CD4-positive, alpha-beta T cell treated with Interferon gamma for 1 hour (primary cell): ENCODE measurements around the gene ANXA6.

ENCODE experiments used
- DNase-seq: peaks from one replicate; pipeline ENCODE4 v3.0.0-alpha.2; 2020

The ANXA6 gene

DNA sequence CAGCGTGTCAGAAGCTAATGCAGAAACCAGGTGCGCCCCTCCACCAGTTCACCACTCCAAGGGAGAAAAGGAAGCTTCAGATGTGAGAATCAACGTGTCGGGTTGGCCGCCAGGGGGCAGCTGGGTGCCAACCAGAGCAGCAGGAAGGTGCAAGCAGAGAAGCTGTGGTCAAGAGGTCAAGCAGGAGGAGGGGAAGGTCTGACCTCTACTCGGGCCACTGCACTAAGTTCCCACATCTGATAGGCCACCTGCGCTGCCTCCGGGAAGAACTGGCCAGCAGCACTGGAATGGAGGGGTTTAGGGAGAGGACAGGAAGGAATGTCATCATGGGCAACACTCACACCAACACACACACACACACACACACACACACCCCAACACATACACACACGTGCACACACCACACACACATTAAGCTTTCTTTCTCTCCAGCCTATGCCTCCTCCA is 31.4 kb downstream of the ANXA6 start:
- peak; percentile 69 for DNase-seq

DNA sequence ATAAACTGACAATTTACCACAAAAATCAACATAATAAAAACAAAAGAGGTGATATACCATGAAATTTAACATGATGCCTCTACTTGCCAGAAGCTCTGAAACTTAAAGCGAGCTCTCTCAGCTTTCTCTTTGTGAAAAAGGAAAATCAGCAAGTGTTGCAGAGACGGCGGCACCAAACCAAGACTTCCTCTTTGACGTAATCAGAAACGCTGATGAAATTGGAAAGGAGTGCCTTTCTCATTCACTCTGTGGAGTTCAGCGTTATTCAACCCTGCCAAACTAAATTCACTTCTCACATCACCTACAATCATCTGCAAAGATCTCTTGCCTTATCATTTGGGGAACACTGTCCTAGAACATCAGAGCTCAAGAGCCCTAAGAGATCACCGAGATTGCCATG is 32.2 kb downstream of the ANXA6 start:
- peak; percentile 33 for DNase-seq

DNA sequence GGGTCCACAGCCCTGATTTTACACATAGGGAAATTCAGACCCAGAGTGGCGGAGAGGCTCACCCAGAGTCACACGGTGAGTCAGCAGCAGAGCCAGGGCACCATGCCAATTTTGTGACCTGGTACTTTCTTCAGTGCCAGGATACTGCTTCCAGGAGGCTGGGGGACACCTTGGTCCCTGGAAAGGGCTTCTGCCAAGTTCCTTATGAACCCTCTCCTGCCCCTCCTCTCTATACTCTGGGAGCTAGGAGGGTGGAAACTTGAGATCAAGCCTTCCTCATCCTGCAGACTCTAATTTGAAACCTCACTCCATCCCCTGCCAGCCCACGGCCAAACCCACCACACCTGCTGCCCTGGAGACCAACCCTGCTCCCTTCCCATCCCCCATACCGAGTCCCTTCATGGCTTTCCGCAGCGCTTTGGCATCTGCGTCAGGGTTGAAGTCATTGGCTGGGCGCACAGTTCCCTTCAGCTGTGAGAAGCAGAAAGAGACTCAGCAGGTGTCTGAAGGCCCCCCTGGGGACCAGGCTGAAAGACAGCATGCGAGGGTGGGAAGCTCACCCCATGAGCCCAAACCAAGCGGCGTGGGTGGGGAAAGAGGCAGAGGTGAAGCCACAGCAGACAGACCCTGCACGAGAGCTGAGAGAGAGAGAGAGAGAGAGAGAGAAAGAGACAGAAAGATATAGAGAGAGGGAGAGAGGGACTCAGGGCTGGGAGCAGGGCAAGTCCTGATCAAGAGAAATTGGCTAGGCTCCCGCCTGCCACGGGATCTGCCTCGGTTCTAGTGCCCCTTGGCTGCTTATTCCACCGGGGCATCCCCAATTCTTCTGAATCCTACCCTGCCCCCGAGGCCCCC is 33.5 kb downstream of the ANXA6 start:
- DNase-seq: peak; percentile 85

DNA sequence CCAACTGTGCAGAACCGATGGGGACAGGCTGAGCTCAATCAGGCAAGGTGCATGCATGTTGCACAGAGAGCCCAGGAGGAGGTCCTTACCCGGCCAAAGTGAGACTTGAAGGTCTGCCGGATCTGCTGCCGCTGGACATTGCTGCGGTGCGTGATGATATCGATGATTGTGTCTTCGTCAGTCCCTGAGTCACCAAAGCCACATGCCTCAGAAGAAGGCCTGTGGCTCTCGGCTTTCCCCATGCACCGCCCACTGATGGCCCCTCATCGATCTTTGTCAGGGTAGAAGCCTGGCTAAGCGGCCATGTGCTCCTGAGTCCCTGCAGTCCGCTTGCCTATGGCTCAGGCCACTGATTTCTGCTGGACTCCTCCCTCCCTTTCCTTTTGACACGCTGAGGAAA is 34.8 kb downstream of the ANXA6 start:
- DNase-seq: no peak

DNA sequence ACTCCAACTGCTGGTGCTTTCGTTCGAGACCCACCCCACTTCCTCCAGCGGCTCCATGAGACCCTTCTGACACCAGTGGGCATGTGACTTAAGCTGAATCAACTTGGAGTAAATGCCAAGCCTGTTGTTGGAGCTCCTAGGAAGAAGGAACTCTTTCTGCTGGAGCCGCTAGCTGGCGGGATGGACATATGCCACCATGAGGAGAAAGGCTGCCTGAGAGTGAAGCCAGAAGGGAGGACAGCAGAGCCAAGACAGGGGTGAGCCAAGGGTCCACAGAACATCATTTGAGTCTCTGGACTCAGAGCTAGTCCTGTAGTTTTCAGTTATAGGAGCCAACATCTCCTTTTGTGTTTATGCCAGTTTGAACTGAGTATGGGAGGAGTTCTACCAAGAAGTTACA is 35.9 kb downstream of the ANXA6 start:
- no peak for DNase-seq

DNA sequence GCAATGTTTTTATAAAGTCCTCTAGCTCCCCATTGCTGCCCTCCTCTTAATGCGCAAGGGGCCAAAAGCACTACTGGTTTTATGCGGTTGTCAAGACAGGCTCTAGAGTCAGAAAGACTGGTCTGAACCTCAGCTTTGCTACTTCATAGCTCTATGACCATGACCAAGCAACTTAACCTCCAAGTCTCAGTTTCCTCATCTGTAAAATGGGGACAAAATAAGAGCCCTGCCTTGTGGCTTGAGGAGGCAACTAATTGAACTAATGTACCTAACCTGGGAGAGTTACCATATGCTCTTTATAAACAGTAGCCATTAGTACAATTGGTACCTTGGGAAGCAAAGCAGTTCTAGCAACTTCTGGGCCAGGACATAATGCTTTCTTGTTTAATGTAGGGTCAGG is 36.5 kb downstream of the ANXA6 start:
- no peak for DNase-seq

DNA sequence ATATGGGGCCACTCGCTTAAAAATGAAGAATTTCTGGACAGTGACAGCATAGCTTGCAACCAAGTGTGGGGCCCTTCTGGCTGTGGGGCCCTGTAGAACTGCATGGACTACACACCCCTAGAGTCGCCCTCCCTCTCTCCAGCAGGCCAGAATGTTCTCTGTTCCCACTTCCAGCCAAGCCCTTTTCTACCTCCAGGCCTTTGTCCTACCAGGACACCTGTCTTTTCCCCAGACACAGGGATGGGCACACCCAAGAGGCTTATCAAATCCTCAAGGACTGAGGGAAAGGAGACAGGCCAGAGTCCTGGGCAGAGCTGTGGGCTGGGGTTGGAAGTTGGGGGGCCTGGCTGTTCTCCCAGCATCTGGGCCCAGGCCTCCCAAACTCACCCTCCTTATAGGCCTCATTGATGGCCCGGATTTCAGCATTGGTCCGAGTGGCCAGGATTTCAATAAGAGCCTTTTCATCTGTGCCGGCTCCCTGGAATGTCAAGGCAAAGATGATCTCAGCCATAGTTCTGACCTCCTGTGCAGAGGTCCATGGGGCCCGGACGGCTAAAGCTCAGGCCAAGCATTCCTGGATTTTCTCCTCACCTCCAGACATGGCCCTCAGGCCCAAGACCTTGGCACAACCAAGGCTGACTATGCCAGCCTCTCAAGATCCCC is 38.5 kb downstream of the ANXA6 start:
- DNase-seq: no peak

DNA sequence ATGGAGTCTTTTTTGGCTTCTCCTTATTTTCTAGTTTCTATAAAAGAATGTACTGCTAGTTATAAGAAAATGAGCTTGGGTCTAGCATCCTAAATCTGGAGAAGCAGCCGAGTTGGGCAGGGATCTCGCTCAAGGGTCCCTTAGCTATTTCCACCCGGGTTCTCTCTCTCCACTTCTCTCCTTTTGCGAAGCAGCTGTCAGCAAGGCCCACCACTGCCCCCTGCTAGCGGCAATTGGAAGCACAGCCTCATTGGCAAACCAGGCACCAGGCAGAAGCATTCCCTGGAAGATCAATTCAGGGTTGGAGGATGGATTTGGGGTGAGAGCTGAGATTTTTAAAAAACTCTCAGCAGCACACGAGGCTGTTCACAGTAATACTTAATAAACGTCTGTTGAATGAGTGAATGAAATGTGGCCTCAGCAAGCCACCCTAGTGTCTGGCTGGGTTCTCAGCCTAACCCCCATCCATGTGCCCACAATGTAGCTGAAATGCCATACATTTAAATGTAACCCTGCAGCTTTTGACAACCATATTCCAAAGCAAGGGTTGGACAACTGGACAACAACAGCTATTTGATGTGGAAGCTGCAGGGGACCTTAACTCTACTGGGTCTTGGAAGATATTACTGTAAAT is 42.2 kb downstream of the ANXA6 start:
- DNase-seq: peak; percentile 62

DNA sequence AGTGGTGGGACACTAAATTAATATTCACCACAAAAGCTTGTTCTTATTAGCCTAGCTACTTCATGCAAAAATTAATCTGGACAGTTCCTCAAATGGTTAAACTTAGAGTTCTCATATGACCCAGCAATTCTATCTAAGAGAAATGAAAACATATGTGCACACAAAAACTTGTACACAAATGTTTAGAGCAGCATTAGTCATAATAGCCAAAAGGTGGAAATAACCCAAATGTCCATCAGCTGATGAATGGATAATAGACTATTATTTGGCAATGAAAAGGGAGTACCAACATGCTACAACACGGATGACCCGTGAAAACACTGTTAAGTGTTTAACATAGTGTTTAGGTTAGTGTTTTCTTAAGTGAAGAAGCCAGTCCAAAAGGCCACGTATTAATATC is 43.9 kb downstream of the ANXA6 start:
- no peak for DNase-seq

DNA sequence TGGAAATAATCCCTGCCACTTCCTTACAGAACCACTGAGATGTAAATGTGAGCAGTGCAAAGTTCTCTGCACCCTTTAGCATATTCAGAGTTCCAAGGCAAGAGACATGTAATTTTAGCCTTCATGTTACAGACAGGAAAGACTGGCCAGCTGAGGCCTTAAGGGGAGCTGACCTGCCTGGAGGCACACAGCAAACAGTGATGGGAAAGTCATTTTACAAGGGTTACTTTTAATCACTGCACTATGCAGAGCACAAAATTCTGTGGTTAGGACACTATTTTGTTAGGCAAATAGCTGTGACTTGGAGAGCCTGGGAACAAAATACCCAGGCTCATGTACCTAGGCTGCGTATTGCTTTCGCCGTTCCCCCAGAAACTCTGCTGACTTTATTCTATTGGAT is 46.6 kb downstream of the ANXA6 start:
- DNase-seq: no peak

DNA sequence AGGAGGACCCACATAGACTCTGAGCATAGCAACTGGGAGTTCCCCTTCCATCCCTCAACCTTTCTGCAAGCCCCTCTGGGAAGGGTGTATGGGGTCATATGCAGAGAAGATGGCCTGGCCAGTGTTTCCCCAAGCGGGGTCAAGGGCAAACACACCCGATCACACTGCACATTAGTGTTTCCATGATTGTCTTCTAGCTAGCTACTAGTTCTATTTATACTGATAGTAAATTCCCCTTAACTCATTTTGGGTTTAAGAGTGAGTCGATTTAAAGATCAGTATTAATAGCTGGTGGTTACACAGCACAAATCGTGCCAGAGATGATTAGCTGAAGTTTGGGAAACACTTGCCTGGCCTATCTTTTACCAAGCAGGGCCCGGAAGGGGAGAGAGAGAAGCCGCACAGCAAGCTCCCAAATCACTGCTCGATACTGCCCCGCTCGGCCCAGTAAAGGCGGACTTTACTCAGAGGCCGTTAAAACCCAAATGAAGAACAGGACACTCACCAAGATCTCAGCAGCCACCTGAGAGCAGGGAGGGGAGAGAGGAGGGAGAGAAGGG is 47.4 kb downstream of the ANXA6 start:
- DNase-seq: no peak

DNA sequence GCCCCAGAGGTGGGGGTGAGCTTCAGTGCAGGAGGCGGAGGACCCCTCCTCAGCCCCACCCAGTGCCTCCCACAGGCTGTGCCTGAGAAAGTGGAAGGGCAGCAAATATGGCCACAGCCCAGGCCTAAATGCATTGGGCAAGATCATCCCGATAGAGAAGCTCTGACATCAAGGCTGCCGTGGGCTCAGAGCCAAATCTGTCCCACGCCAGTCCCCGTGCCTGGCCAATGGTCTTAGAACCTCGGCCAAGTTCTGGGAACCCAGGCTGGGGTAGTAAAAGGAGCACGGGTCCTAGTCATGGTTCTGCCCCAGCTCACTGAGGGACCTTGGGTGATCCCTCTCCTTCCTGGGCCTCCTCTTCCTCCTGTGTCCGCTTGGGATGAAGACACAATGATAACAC is 49.0 kb downstream of the ANXA6 start:
- DNase-seq: no peak

DNA sequence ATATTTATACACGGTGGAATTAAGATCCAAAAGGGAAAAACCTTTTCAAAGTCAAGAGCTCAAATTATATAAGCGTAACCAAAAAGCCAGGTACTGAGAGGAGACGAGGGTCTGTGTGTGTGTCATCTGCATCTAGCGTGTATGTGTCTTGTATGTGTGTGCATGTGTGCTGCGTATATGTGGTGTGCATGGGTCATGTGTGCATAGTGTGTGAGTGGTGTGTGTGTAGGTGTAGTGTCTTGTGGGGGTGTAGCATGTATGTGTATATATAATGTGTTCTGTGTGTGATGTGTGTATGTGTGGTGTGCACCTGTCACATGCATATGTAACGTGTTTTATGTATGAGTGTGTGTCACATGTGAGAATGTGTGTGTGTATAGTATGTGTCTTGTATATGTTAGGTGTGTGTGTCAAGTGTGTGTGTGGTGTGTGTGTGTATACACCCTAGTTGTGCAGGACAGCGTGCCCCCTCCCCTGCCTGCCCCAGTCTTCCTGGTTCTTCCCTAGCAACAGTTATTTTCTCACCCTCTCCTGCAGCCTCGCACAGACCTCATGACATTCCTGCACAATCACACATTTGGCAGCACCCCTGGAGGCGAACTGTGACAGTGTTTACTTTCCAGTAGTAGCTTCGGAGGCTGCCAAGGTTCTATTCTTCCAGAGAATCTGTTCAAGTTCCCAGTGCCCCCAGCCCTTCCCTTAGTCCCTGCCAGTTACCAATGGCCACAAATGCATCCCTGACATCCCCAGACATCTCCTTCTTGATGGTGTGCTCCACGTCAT is 49.6 kb downstream of the ANXA6 start:
- no peak for DNase-seq

DNA sequence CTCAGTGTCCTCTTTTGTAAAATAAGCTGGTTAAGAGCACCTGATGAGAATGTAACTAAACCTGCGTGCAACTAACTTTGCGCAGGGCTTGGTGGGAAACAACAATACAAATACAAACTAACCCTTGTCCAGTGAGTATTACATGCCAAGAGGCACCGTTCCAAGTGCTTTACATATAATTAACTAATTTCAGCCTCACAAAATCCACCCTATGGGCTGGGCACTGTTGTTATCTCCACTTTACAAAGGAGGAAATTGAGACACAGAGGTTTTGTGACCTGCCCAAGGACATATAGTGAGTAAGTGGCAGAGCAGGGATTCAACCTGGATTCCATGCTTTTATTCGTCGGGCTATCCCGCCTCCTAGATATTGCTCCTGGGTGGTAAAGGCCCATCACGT is 50.5 kb downstream of the ANXA6 start:
- no peak for DNase-seq

DNA sequence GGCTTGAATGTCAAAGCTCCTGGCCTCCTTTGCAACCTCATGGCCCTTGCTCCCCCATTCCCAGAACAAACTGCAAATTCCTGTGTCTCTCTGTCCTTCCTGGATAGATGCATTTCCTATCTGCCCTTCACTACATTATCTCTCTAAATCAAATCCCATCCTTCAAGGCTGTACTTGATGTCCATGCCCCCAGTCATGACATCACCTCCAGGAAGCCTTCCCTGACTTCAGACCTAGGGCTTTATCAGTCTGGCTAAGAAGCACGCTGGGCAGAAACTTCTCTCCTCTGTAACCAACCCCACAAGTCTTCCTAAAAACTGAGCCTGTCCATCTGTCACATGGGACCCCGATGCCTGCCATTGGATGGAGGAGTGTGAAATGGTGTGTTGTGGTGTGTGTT is 51.1 kb downstream of the ANXA6 start:
- no peak for DNase-seq

DNA sequence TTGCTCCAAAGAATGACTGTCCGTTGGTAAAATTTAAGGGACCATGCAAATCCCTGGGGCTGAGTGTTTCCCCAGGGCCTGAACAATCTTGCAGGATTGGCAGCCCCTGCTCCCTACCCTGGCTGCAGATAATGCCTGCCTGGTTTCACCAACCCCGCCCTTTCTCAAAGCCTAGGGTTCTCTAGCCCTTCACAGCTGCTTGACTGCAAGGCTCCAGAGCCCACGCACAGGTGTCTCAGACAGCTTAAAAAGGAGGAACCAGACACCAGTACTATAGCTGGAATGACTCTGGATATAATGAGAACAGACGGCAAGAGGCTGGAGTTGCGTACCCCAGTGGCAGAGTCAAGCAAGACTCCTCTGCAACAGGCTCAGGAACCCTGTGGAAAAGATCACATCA is 51.5 kb downstream of the ANXA6 start:
- DNase-seq: no peak

DNA sequence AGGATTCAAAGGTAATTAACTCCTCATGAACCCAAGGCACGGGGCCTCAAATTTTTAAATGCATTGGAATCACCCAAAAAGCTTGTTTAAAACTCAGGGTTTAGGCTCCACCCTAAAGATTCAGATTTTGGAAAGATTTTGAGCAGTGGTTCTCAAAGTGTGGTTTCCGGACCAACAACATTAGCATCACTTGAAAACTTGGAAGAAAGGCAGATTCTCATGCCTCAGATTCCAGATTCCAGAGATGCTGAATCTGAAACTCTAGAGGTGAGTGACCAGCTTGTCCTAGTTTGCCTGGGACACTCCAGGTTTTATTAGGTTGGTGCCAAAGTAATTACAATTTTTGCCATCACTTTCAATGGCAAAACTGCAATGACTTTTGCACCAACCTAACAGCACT is 52.0 kb downstream of the ANXA6 start:
- no peak for DNase-seq

DNA sequence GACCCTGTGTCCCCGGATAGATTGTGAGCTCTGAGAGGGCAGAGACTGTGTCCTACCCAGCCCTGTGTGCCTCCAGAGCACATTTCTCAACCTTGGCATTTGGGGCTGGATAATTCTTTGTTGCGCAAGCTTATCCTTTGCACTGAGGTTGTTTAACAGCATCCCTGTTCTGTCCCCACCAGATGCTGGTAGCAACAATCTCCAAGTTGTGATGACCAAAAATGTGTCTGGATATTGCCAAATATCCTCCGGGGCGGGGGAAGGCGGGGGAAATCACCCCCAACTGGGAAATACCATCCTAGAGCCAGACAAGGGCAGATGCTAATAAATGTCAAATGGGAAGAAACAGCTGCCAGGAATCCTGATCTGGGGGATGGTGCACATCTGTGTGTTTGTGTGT is 52.8 kb downstream of the ANXA6 start:
- DNase-seq: no peak

DNA sequence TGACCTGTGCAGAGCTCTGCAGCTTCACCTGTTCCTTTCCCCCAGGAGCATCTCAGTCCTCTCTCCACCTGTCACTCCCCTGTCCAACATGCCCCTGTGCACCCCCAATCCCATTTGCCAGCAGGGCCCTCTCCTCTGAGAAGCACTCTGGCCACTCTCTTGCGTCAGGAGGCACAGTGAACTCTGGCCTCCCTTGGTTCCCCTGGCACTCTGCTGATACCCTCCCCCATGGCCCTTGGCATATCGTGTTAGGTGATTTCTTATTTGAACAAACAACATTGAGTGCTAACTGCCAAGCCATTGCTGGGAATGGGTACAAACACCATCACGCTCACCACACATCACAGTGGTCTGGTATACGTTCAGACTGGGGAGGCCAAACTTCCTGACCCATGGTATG is 55.8 kb downstream of the ANXA6 start:
- no peak for DNase-seq

DNA sequence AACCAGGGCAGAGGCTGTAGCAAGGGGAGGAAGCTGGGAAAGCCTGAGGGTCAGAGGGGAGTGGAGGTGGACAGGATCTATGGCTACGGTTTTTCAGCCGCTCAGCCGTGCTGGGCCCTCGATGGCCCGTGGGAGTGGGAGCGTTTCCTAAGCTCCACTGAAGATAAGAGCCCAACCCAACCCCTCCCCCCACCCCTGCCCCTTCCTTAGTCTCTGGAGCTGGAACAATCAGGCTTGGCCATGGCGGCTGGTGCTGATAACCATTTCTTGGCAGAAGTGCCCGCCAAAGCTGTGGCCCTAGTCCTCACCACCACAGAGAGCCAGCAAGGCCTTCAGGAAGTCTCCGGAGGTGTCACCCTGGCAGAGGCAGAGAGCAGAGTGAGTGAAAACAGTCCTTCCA is 56.4 kb downstream of the ANXA6 start:
- DNase-seq: no peak

DNA sequence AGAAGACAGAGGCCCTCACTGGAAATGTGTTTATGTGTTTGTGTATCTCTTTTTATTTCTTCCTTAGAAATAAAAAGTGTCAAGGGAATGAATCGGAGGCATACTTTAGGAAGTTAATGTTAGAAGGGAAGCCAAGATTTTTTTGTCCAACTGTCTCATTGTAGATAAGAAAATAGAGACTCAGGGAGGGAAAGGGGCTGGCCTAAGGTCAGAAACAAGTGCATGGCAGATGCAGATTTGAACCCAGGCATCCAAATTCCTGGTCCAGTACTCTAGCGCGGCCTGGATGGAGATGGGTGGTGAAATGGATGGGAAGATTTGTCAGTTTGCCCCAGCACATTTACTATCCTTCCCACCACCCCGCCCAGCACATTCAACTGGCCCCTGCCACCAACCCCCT is 56.9 kb downstream of the ANXA6 start:
- no peak for DNase-seq

DNA sequence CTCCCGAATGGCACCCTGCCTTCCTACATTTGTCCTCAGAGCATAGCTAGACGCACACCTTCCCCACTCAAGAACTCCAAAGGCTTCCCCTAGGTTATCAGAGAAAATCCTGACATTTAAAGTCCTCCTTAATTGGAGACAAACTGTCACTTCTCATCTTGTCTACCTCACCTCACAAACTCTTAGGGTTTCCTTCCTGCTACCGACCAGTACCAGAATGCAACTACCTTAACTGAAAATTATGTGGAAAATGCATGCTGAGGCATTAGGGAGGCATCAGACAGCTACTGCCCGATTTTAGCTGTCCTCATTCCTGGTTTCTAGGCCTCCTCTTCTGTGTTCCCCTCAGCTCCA is 58.8 kb downstream of the ANXA6 start:
- no peak for DNase-seq
